Choroid plexus epithelial cell (primary cell): ENCODE measurements around the gene ERC2.
"Not testable (repeated sequence)": the region's sequence is repeated elsewhere in the genome, so short reads cannot be mapped to it uniquely, and the experiment has no call there.

Experiments
- DNase-seq: peaks from one replicate; pipeline ENCODE4 v3.0.0-alpha.2; 2010; ENCODE audit warnings: low read depth
- H3K4me3 ChIP-seq: 2 replicates; pipeline ENCODE4 v1.5.1; 2011; ENCODE audit warnings: low read depth, mild to moderate bottlenecking, control low read depth, low read length, moderate library complexity
- CTCF ChIP-seq: conservative IDR thresholded peaks from 2 replicates; pipeline ENCODE4 v1.5.1; 2011; ENCODE audit warnings: low read depth, mild to moderate bottlenecking, control low read depth, inconsistent platforms, low read length, moderate library complexity

ERC2 gene

GRCh38 chr3:56275120-56275519 lies 193.1 kb downstream of the ERC2 start:
- H3K4me3 ChIP-seq = no peak overlapping the region
- no peak for TF ChIP-seq CTCF
- DNase-seq = no peak

- H3K4me3 ChIP-seq = no peak overlapping the region
- peak; percentile 7 for DNase-seq
- TF ChIP-seq CTCF = no peak
These were observed 198.3 kb downstream of the ERC2 start for GRCh38 chr3:56269755-56270535.

GRCh38 chr3:56268616-56269383 lies 199.5 kb downstream of the ERC2 start:
- no peak overlapping the region for H3K4me3 ChIP-seq
- no peak for DNase-seq
- TF ChIP-seq CTCF = no peak

GRCh38 chr3:56261852-56262251 lies 206.4 kb downstream of the ERC2 start:
- not testable (repeated sequence) for DNase-seq, H3K4me3 ChIP-seq

GRCh38 chr3:56260262-56260661 lies 208.0 kb downstream of the ERC2 start:
- H3K4me3 ChIP-seq = no peak overlapping the region
- TF ChIP-seq CTCF = no peak
- DNase-seq = no peak

- no peak for DNase-seq
- H3K4me3 ChIP-seq = no peak overlapping the region
- no peak for TF ChIP-seq CTCF
These were observed 210.4 kb downstream of the ERC2 start for GRCh38 chr3:56257826-56258225.

- peak; percentile 55 for TF ChIP-seq CTCF
- peak; percentile 25 for DNase-seq
- no peak overlapping the region for H3K4me3 ChIP-seq
These were observed 213.4 kb downstream of the ERC2 start for GRCh38 chr3:56254835-56255234.
